Right ventricle myocardium inferior (tissue), 1 donor: ENCODE measurements around the gene LIPG. TPM values are rescaled to one million over a fixed set of nuclear protein-coding genes. Genes with fewer than 3 reads are reported as not detected.
"Not testable (repeated sequence)": the region's sequence is repeated elsewhere in the genome, so short reads cannot be mapped to it uniquely, and the experiment has no call there.

Source experiments
- ATAC-seq: fragments of 200-7000 bp; cut with Tn5 transposase; one replicate; pipeline ENCODE4 v1.9.1; 2020; ENCODE audit warnings: mild to moderate bottlenecking, moderate library complexity
- DNase-seq: peaks from one replicate; pipeline ENCODE4 v3.0.0; 2021; ENCODE audit errors: missing footprints
- intact Hi-C: fragments of 100-400 bp; cut with DNase I; formaldehyde crosslinking; loops from one replicate; pipeline ENCODE4 v1.11.0; 2022
- total RNA-seq: library from RNA; stranded (reverse); fragmentation: NEBNext Ultra II Directional; extraction: Animal tissue kit (Norgen Biotek cat#: 25700); gene quantifications from one replicate; pipeline ENCODE4 v1.2.1, GENCODE V29; 2021
- donor health status: DM: no; HTN: yes; CAD: no; lungs with severe emphysema.

LIPG gene
- total RNA-seq, 1 donor from 2014 or later: not detected

GRCh38 chr18:49565612-49566011 is 3.8 kb downstream of the LIPG start:
- DNase-seq (no peak), ATAC-seq (peak; percentile 64)
- intact Hi-C loops: no loop called here

- intact Hi-C loops: no loop called here
- ATAC-seq (no peak), DNase-seq (no peak)
Observed at GRCh38 chr18:49566217-49566770, 4.4 kb downstream of the LIPG start.

GRCh38 chr18:49566985-49567384 is 5.1 kb downstream of the LIPG start:
- no peak for ATAC-seq
- intact Hi-C loops: no loop called here

GRCh38 chr18:49569724-49570123 is 7.9 kb downstream of the LIPG start:
- no peak for DNase-seq
- intact Hi-C loops: no loop called here
- no peak for ATAC-seq

More at GRCh38 chr18:49566985-49567384, 5.1 kb downstream of the LIPG start:
- no peak for DNase-seq

- no peak for DNase-seq
- no peak for ATAC-seq
- intact Hi-C loops: no loop called here
Observed at GRCh38 chr18:49570836-49571235, 9.0 kb downstream of the LIPG start.

- ATAC-seq (no peak), DNase-seq (no peak)
- intact Hi-C loops: no loop called here
Observed at GRCh38 chr18:49572611-49573345, 10.9 kb downstream of the LIPG start.

- intact Hi-C loops: no loop called here
- no peak for DNase-seq
- ATAC-seq: no peak
Observed at GRCh38 chr18:49573835-49574234, 12.0 kb downstream of the LIPG start.

GRCh38 chr18:49579041-49579440 is 17.2 kb downstream of the LIPG start:
- intact Hi-C loops, DNase-seq, ATAC-seq: not testable (repeated sequence)

- ATAC-seq, intact Hi-C loops, DNase-seq: not testable (repeated sequence)
Observed at GRCh38 chr18:49579583-49579982, 17.7 kb downstream of the LIPG start.

GRCh38 chr18:49580279-49580678 is 18.4 kb downstream of the LIPG start:
- ATAC-seq (no peak), DNase-seq (no peak)
- intact Hi-C loops: no loop called here

GRCh38 chr18:49581371-49581770 is 19.5 kb downstream of the LIPG start:
- ATAC-seq (no peak), DNase-seq (no peak)
- intact Hi-C loops: no loop called here

- intact Hi-C loops: no loop called here
- DNase-seq: no peak
- no peak for ATAC-seq
Observed at GRCh38 chr18:49582579-49582978, 20.7 kb downstream of the LIPG start.

GRCh38 chr18:49584394-49584793 is 22.5 kb downstream of the LIPG start:
- intact Hi-C loops: no loop called here
- ATAC-seq (no peak), DNase-seq (no peak)

GRCh38 chr18:49584951-49585350 is 23.1 kb downstream of the LIPG start:
- intact Hi-C loops, DNase-seq, ATAC-seq: not testable (repeated sequence)

GRCh38 chr18:49585781-49586663 is 24.2 kb downstream of the LIPG start:
- intact Hi-C loops: no loop called here
- ATAC-seq (no peak), DNase-seq (no peak)

- DNase-seq (no peak), ATAC-seq (no peak)
- intact Hi-C loops: no loop called here
Observed at GRCh38 chr18:49588171-49588570, 26.3 kb downstream of the LIPG start.

GRCh38 chr18:49588971-49589370 is 27.1 kb downstream of the LIPG start:
- ATAC-seq (no peak), DNase-seq (no peak)
- intact Hi-C loops: no loop called here

- intact Hi-C loops: no loop called here
- ATAC-seq (no peak), DNase-seq (no peak)
Observed at GRCh38 chr18:49590608-49591007, 28.8 kb downstream of the LIPG start.

- ATAC-seq (no peak), DNase-seq (no peak)
- intact Hi-C loops: no loop called here
Observed at GRCh38 chr18:49591271-49591670, 29.4 kb downstream of the LIPG start.

GRCh38 chr18:49591775-49592174 is 29.9 kb downstream of the LIPG start:
- no peak for DNase-seq
- intact Hi-C loops: no loop called here
- ATAC-seq: no peak
